ENCODE data around the gene ITGA3.

DNA sequence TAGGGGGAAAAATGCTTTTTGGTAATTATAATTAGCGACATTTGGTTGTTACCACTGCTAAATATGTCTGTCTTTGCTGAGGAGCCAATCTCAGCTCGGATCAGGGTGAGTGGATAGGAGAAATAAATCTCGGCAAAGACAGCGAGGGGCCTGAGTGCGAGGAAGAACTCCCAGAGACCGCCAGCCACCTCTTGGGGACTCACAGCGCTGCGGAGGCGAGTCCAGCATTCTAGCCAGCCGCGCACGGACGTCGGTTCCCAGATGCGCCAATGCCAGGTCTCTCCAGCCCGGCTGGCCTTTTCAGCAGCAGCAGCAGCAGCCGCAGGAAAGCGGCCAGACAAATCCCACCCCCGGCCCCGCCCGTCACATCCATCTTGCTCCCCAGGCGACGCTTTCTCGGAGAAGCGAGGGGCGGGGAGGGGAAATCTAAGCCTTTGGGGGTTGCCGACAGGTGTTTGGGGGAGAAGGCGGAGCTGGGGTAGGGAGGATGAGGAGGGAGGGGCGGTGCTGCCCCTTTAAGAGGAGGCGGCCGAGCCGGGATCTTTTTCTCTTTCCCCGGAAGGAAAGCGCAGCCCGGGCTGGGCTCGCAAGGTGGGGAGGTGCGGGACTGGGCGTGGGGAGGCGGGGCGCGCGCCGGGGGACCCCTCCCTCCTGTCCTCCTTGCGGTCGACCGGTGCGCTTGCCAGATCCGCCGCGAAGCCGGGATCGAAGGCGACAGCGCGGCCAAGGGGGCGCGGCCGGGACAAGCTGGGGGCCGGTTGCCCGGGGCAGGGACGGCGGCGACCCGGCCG, at the start of gene ITGA3:
- TF ChIP-seq, protein P1, sequence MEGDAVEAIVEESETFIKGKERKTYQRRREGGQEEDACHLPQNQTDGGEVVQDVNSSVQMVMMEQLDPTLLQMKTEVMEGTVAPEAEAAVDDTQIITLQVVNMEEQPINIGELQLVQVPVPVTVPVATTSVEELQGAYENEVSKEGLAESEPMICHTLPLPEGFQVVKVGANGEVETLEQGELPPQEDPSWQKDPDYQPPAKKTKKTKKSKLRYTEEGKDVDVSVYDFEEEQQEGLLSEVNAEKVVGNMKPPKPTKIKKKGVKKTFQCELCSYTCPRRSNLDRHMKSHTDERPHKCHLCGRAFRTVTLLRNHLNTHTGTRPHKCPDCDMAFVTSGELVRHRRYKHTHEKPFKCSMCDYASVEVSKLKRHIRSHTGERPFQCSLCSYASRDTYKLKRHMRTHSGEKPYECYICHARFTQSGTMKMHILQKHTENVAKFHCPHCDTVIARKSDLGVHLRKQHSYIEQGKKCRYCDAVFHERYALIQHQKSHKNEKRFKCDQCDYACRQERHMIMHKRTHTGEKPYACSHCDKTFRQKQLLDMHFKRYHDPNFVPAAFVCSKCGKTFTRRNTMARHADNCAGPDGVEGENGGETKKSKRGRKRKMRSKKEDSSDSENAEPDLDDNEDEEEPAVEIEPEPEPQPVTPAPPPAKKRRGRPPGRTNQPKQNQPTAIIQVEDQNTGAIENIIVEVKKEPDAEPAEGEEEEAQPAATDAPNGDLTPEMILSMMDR (IDR thresholded peaks at IDR 0.05) = peak in 2 of 6 experiments; percentile 9 to 24
- TF ChIP-seq POLR2AphosphoS5 (IDR thresholded peaks at IDR 0.05) = peak; percentile 6 to 54
- TF ChIP-seq EP300 (IDR thresholded peaks at IDR 0.05) = no peak

Measured in upper lobe of left lung (tissue), 4 donors.